ENCODE results near the gene CAPN5.

CAPN5 gene

GRCh38 chr11:77026743-77027142, 40.0 kb upstream of the CAPN5 start:
- no peak overlapping the region for H3K27ac Mint-ChIP-seq
- no peak for DNase-seq
- H3K27me3 Mint-ChIP-seq (ENCODE audit: low read depth, poor library complexity), result peaks cover 6% of the 10 kb centered on the region
- H3K4me1 Mint-ChIP-seq, result no peaks in the 10 kb centered on the region
- TF ChIP-seq CTCF (IDR thresholded peaks at IDR 0.05), result no peak
- H3K9me3 Mint-ChIP-seq, result no peaks in the 10 kb centered on the region
- no peak overlapping the region for H3K4me3 Mint-ChIP-seq
- H3K36me3 Mint-ChIP-seq (ENCODE audit: low read depth), result no peaks in the 10 kb centered on the region

- H3K4me1 Mint-ChIP-seq, result no peaks in the 10 kb centered on the region
- no peak overlapping the region for H3K27ac Mint-ChIP-seq
- H3K36me3 Mint-ChIP-seq (ENCODE audit: low read depth), result no peaks in the 10 kb centered on the region
- H3K27me3 Mint-ChIP-seq (ENCODE audit: low read depth, poor library complexity), result peaks cover 6% of the 10 kb centered on the region
- no peak overlapping the region for H3K4me3 Mint-ChIP-seq
- no peak for DNase-seq
- TF ChIP-seq CTCF (IDR thresholded peaks at IDR 0.05), result no peak
- H3K9me3 Mint-ChIP-seq, result no peaks in the 10 kb centered on the region
Measured at GRCh38 chr11:77027275-77027674, 39.5 kb upstream of the CAPN5 start.

GRCh38 chr11:77029829-77030228, 36.9 kb upstream of the CAPN5 start:
- no peaks in the 10 kb centered on the region for H3K9me3 Mint-ChIP-seq
- no peaks in the 10 kb centered on the region for H3K36me3 Mint-ChIP-seq (ENCODE audit: low read depth)
- no peak overlapping the region for H3K4me3 Mint-ChIP-seq
- peaks cover 6% of the 10 kb centered on the region for H3K4me1 Mint-ChIP-seq
- no peak for TF ChIP-seq CTCF (IDR thresholded peaks at IDR 0.05)
- H3K27ac Mint-ChIP-seq, result no peak overlapping the region
- H3K27me3 Mint-ChIP-seq (ENCODE audit: low read depth, poor library complexity), result peaks cover 6% of the 10 kb centered on the region
- no peak for DNase-seq

- Mint-ChIP-seq H3K4me3 (no peak overlapping the region), H3K4me1 (peaks cover 6% of the 10 kb centered on the region), H3K9me3 (no peaks in the 10 kb centered on the region), H3K27me3 (ENCODE audit: low read depth, poor library complexity) (peaks cover 10% of the 10 kb centered on the region), H3K36me3 (ENCODE audit: low read depth) (no peaks in the 10 kb centered on the region), H3K27ac (no peak overlapping the region)
- no peak for DNase-seq
- TF ChIP-seq CTCF (IDR thresholded peaks at IDR 0.05), result no peak
Measured at GRCh38 chr11:77030834-77031414, 35.8 kb upstream of the CAPN5 start.

- peaks cover 10% of the 10 kb centered on the region for H3K27me3 Mint-ChIP-seq (ENCODE audit: low read depth, poor library complexity)
- no peaks in the 10 kb centered on the region for H3K36me3 Mint-ChIP-seq (ENCODE audit: low read depth)
- peaks cover 6% of the 10 kb centered on the region for H3K4me1 Mint-ChIP-seq
- no peak for DNase-seq
- H3K27ac Mint-ChIP-seq, result no peak overlapping the region
- TF ChIP-seq CTCF (IDR thresholded peaks at IDR 0.05), result no peak
- no peaks in the 10 kb centered on the region for H3K9me3 Mint-ChIP-seq
- H3K4me3 Mint-ChIP-seq, result no peak overlapping the region
Measured at GRCh38 chr11:77031599-77031998, 35.2 kb upstream of the CAPN5 start.

GRCh38 chr11:77035039-77035438, 31.7 kb upstream of the CAPN5 start:
- no peaks in the 10 kb centered on the region for H3K36me3 Mint-ChIP-seq (ENCODE audit: low read depth)
- peaks cover 36% of the 10 kb centered on the region for H3K27me3 Mint-ChIP-seq (ENCODE audit: low read depth, poor library complexity)
- H3K4me3 Mint-ChIP-seq, result no peak overlapping the region
- peaks cover 20% of the 10 kb centered on the region for H3K4me1 Mint-ChIP-seq
- H3K27ac Mint-ChIP-seq, result no peak overlapping the region
- DNase-seq, result no peak
- H3K9me3 Mint-ChIP-seq, result no peaks in the 10 kb centered on the region
- no peak for TF ChIP-seq CTCF (IDR thresholded peaks at IDR 0.05)
